Prostate gland (tissue), 2 donors: ENCODE data around the gene DENR. TPM values are rescaled to one million over a fixed set of nuclear protein-coding genes. Genes with fewer than 3 reads are reported as not detected.

ENCODE experiments used
- DNase-seq: peaks from one replicate; pipeline ENCODE4 v3.0.0-alpha.2; 2019; ENCODE audit warnings: low spot score
- H3K27ac ChIP-seq, 2 donors: fragments of 200-600 bp; sonication (generic); 2 replicates each; pipeline ENCODE4 v1.5.1; 2017 to 2019
- H3K27me3 ChIP-seq: fragments of 200-600 bp; sonication (generic); replicated peaks from 2 replicates; pipeline ENCODE4 v1.5.1; 2019; ENCODE audit not compliant: insufficient read depth
- H3K36me3 ChIP-seq, 2 donors: fragments of 200-600 bp; sonication (generic); 1 replicate in 1 of 2; 2 replicates in 1 of 2; pipeline versions ENCODE4 v1.5.1 to v1.8.1; 2017 to 2019
- H3K4me1 ChIP-seq: fragments of 200-600 bp; sonication (generic); replicated peaks from 2 replicates; pipeline ENCODE4 v1.5.1; 2019
- H3K4me3 ChIP-seq, 2 donors: fragments of 200-600 bp; sonication (generic); 2 replicates each; pipeline ENCODE4 v1.5.1; 2017 to 2019
- H3K9me3 ChIP-seq: fragments of 200-600 bp; sonication (generic); 2 replicates; pipeline ENCODE4 v1.5.1; 2017
- CTCF ChIP-seq, 4 experiments: fragments of 200-600 bp in 2 of 4; fragments of 450-650 bp in 2 of 4; sonication (generic) in 2 of 4; IDR thresholded peaks; 1 replicate in 3 of 4; 2 replicates in 1 of 4; pipeline ENCODE4 v1.5.1; 2016 to 2019; ENCODE audit warnings: antibody characterized with exemption in 4 of 4, mild to moderate bottlenecking in 2 of 4, moderate library complexity in 2 of 4
- POLR2A ChIP-seq: fragments of 450-650 bp; IDR thresholded peaks from one replicate; pipeline ENCODE4 v1.6.1; 2016; ENCODE audit warnings: antibody characterized with exemption, mild to moderate bottlenecking
- POLR2AphosphoS5 ChIP-seq: sonication (generic); formaldehyde crosslinking; IDR thresholded peaks from one replicate; pipeline ENCODE4 v1.6.1; 2017; ENCODE audit warnings: antibody characterized with exemption
- WGBS: methylation state at CpG from one replicate; pipeline ENCODE4 v1.1.5; 2018; 5-methylcytosine and 5-hydroxymethylcytosine counted together
- intact Hi-C: fragments of 100-400 bp; cut with DNase I; formaldehyde crosslinking; loops from one replicate; pipeline ENCODE4 v1.14.2; 2022
- total RNA-seq, 2 donors: library from RNA; depleted of rRNA; stranded (reverse); fragments of >200 nt; gene quantifications; one replicate each; pipeline ENCODE4 v1.1.0, GENCODE V29; 2016

DENR gene
- total RNA-seq, 2 donors from 2014 or later = 20.4 to 32.8 TPM

- Histone ChIP-seq H3K4me1 (no peaks in the 10 kb centered on the region), H3K36me3 (no peaks in the 10 kb centered on the region), H3K4me3 (no peak overlapping the region), H3K9me3 (no peaks in the 10 kb centered on the region), H3K27ac (no peak overlapping the region), H3K27me3 (no peaks in the 10 kb centered on the region)
- no peak for DNase-seq
- TF ChIP-seq POLR2A (no peak), POLR2AphosphoS5 (no peak), CTCF (IDR thresholded peaks at IDR 0.05) (no peak)
- intact Hi-C loops = no loop called here
- 79% methylated on average over 7 of the region's 7 CpGs for WGBS
Measured at GRCh38 chr12:122738571-122738970, 14.1 kb upstream of the DENR start.

GRCh38 chr12:122740351-122740750 is 12.3 kb upstream of the DENR start:
- Histone ChIP-seq H3K36me3 (no peaks in the 10 kb centered on the region), H3K27me3 (no peaks in the 10 kb centered on the region), H3K9me3 (no peaks in the 10 kb centered on the region), H3K27ac (no peak overlapping the region), H3K4me1 (no peaks in the 10 kb centered on the region), H3K4me3 (no peak overlapping the region)
- WGBS = 94% methylated on average over 7 of the region's 7 CpGs
- TF ChIP-seq CTCF (IDR thresholded peaks at IDR 0.05) = no peak
- TF ChIP-seq POLR2AphosphoS5 = no peak
- TF ChIP-seq POLR2A = no peak
- intact Hi-C loops = no loop called here
- DNase-seq = no peak

- DNase-seq = no peak
- TF ChIP-seq POLR2A = no peak
- TF ChIP-seq POLR2AphosphoS5 = no peak
- TF ChIP-seq CTCF (IDR thresholded peaks at IDR 0.05) = no peak
- no peak overlapping the region for H3K27ac ChIP-seq
- 89% methylated on average over 7 of the region's 7 CpGs for WGBS
- no peaks in the 10 kb centered on the region for H3K4me1 ChIP-seq
- no peaks in the 10 kb centered on the region for H3K27me3 ChIP-seq
- intact Hi-C loops = no loop called here
- H3K36me3 ChIP-seq = no peaks in the 10 kb centered on the region
- no peak overlapping the region for H3K4me3 ChIP-seq
- H3K9me3 ChIP-seq = no peaks in the 10 kb centered on the region
Measured at GRCh38 chr12:122743895-122744525, 8.6 kb upstream of the DENR start.

GRCh38 chr12:122747224-122748135 is 5.1 kb upstream of the DENR start:
- intact Hi-C loops = no loop called here
- TF ChIP-seq CTCF (IDR thresholded peaks at IDR 0.05) = no peak
- no peak for TF ChIP-seq POLR2AphosphoS5
- TF ChIP-seq POLR2A = no peak
- H3K27me3 ChIP-seq = no peaks in the 10 kb centered on the region
- WGBS = 83% methylated on average over 9 of the region's 9 CpGs
- H3K4me1 ChIP-seq = no peaks in the 10 kb centered on the region
- H3K36me3 ChIP-seq = no peaks in the 10 kb centered on the region
- no peaks in the 10 kb centered on the region for H3K9me3 ChIP-seq
- DNase-seq = no peak
- H3K4me3 ChIP-seq = no peak overlapping the region
- no peak overlapping the region for H3K27ac ChIP-seq
